ENCODE results near the gene PLEKHG3. TPM values are rescaled to one million over a fixed set of nuclear protein-coding genes. Genes with fewer than 3 reads are reported as not detected.

PLEKHG3 gene
- total RNA-seq, 1 experiment from 2014 or later = 34.0 TPM

GRCh38 chr14:64757601-64758000 is 53.4 kb downstream of the PLEKHG3 start:
- H3K4me3 ChIP-seq (ENCODE audit: low read depth in 2 of 2, low read length in 2 of 2) = no peak overlapping the region
- peaks cover 3% of the 10 kb centered on the region; the same call in 1 of the 2 replicates for H3K4me1 ChIP-seq (ENCODE audit: control insufficient read depth, insufficient read depth, low read length)
- in situ Hi-C loops (cut with HindIII; ENCODE audit: low pct_unique_long_range_greater_than_20kb, low sequenced_read_pairs) (no loop called here), intact Hi-C loops (cut with micrococcal nuclease; ENCODE audit: unreplicated experiment) (no loop called here)
- no TSS peak for BruUV-seq (replicated peaks)
- TF ChIP-seq TCF7L2 (IDR thresholded peaks at IDR 0.05; ENCODE audit: low read depth, low read length) (no peak), POLR2AphosphoS5 (IDR thresholded peaks at IDR 0.05; ENCODE audit: low read depth, low read length) (no peak), SIN3A (IDR thresholded peaks at IDR 0.05; ENCODE audit: borderline replicate concordance, insufficient read depth, low read depth, low read length) (no peak), CTCF (IDR thresholded peaks at IDR 0.05) (no peak), REST (IDR thresholded peaks at IDR 0.05; ENCODE audit: insufficient read depth in 1 of 2, low read depth in 2 of 2, low read length in 1 of 2) (no peak)
- H3K27me3 ChIP-seq (ENCODE audit: control insufficient read depth, insufficient read depth, low read length) = no peaks in the 10 kb centered on the region
- ChIA-PET CTCF (no interaction called here), POLR2A (no interaction called here)
- H3K27ac ChIP-seq (ENCODE audit: low read length) = no peak overlapping the region
- no peaks in the 10 kb centered on the region for H3K9me3 ChIP-seq (ENCODE audit: control insufficient read depth, insufficient read depth, low read depth, low read length)
- H3K36me3 ChIP-seq (ENCODE audit: control insufficient read depth, insufficient read depth, low read length) = no peaks in the 10 kb centered on the region
- DNase-seq (ENCODE audit: low read depth, low spot score) (no peak), ATAC-seq (no peak)

- peaks cover 3% of the 10 kb centered on the region; the same call in 1 of the 2 replicates for H3K4me1 ChIP-seq (ENCODE audit: control insufficient read depth, insufficient read depth, low read length)
- BruUV-seq (replicated peaks) = no TSS peak
- in situ Hi-C loops (cut with HindIII; ENCODE audit: low pct_unique_long_range_greater_than_20kb, low sequenced_read_pairs) = no loop called here
- H3K4me3 ChIP-seq (ENCODE audit: low read depth in 2 of 2, low read length in 2 of 2) = no peak overlapping the region
- no peak overlapping the region for H3K27ac ChIP-seq (ENCODE audit: low read length)
- ATAC-seq (no peak), DNase-seq (ENCODE audit: low read depth, low spot score) (no peak)
- intact Hi-C loops (cut with micrococcal nuclease; ENCODE audit: unreplicated experiment) = no loop called here
- POLR2A ChIA-PET = no interaction called here
- TF ChIP-seq TCF7L2 (IDR thresholded peaks at IDR 0.05; ENCODE audit: low read depth, low read length) (no peak), SIN3A (IDR thresholded peaks at IDR 0.05; ENCODE audit: borderline replicate concordance, insufficient read depth, low read depth, low read length) (no peak), CTCF (IDR thresholded peaks at IDR 0.05) (no peak), POLR2AphosphoS5 (IDR thresholded peaks at IDR 0.05; ENCODE audit: low read depth, low read length) (no peak), REST (IDR thresholded peaks at IDR 0.05; ENCODE audit: insufficient read depth in 1 of 2, low read depth in 2 of 2, low read length in 1 of 2) (no peak)
- H3K36me3 ChIP-seq (ENCODE audit: control insufficient read depth, insufficient read depth, low read length) = no peaks in the 10 kb centered on the region
- CTCF ChIA-PET = interaction anchor here (0.6 kb wide), 1 partner anchor 35 kb away, joined by 6 read pairs; no protein-coding TSS in a partner anchor
- H3K9me3 ChIP-seq (ENCODE audit: control insufficient read depth, insufficient read depth, low read depth, low read length) = no peaks in the 10 kb centered on the region
- H3K27me3 ChIP-seq (ENCODE audit: control insufficient read depth, insufficient read depth, low read length) = no peaks in the 10 kb centered on the region
Observed at GRCh38 chr14:64758025-64758521, 53.8 kb downstream of the PLEKHG3 start.
